Loucy (cell line): Measurements from ENCODE around the gene ADORA2A.

Source experiments
- H2AFZ ChIP-seq: fragments of 200-600 bp; sonication (generic); 2 replicates; pipeline ENCODE4 v1.6.0; 2016; ENCODE audit warnings: antibody characterized with exemption, mild to moderate bottlenecking, low read length, moderate library complexity
- H3F3A ChIP-seq: fragments of 200-600 bp; 2 replicates; pipeline ENCODE4 v1.6.0; 2016; ENCODE audit warnings: antibody characterized with exemption, low read depth, mild to moderate bottlenecking
- H3K27me3 ChIP-seq: fragments of 200-600 bp; sonication (generic); 2 replicates; pipeline ENCODE4 v1.6.1; 2014; ENCODE audit warnings: low read length, mild to moderate bottlenecking; ENCODE audit not compliant: insufficient read depth, poor library complexity, severe bottlenecking
- H3K36me3 ChIP-seq: fragments of 200-600 bp; sonication (generic); 2 replicates; pipeline ENCODE4 v1.6.1; 2016; ENCODE audit warnings: low read length; ENCODE audit not compliant: insufficient read depth
- H3K4me1 ChIP-seq: fragments of 200-600 bp; sonication (generic); 2 replicates; pipeline ENCODE4 v1.5.1; 2014; ENCODE audit warnings: low read length, mild to moderate bottlenecking; ENCODE audit not compliant: insufficient read depth, poor library complexity, severe bottlenecking
- H3K4me2 ChIP-seq: fragments of 200-600 bp; sonication (generic); 2 replicates; pipeline ENCODE4 v1.6.0; 2014; ENCODE audit warnings: antibody characterized with exemption, low read length, low read depth, mild to moderate bottlenecking; ENCODE audit not compliant: poor library complexity, severe bottlenecking
- H3K4me3 ChIP-seq: fragments of 200-600 bp; sonication (generic); 2 replicates; pipeline ENCODE4 v1.5.1; 2014; ENCODE audit warnings: low read length, mild to moderate bottlenecking, mixed read lengths; ENCODE audit not compliant: poor library complexity, severe bottlenecking
- H3K79me2 ChIP-seq: fragments of 200-600 bp; sonication (generic); 2 replicates; pipeline ENCODE4 v1.6.1; 2014; ENCODE audit warnings: low read length; ENCODE audit not compliant: insufficient read depth
- H3K9ac ChIP-seq: fragments of 200-600 bp; sonication (generic); 2 replicates; pipeline ENCODE4 v1.6.0; 2014; ENCODE audit warnings: mild to moderate bottlenecking, low read depth, low read length, moderate library complexity; ENCODE audit not compliant: poor library complexity, severe bottlenecking
- H3K9me2 ChIP-seq: fragments of 200-600 bp; sonication (generic); replicated peaks from 2 replicates; pipeline ENCODE4 v1.6.1; 2016; ENCODE audit warnings: low read depth, low read length, mixed read lengths
- H3K9me3 ChIP-seq: fragments of 200-600 bp; sonication (generic); 2 replicates; pipeline ENCODE4 v1.6.1; 2014; ENCODE audit warnings: mild to moderate bottlenecking, antibody characterized with exemption, low read length, low read depth; ENCODE audit not compliant: insufficient read depth
- H4K20me1 ChIP-seq: fragments of 200-600 bp; sonication (generic); 2 replicates; pipeline ENCODE4 v1.6.0; 2014; ENCODE audit warnings: antibody characterized with exemption, low read length, mild to moderate bottlenecking; ENCODE audit not compliant: insufficient read depth, poor library complexity, severe bottlenecking
- CTCF ChIP-seq: fragments of 200-600 bp; sonication (generic); conservative IDR thresholded peaks from 2 replicates; pipeline ENCODE4 v1.5.1; 2014; ENCODE audit warnings: mild to moderate bottlenecking, antibody characterized with exemption, low read length
- EZH2phosphoT487 ChIP-seq: fragments of 200-600 bp; IDR thresholded peaks from 2 replicates; pipeline ENCODE4 v1.6.1; 2018; ENCODE audit warnings: antibody characterized with exemption, mild to moderate bottlenecking, moderate library complexity, borderline replicate concordance

The ADORA2A gene

GRCh38 chr22:24440270-24440717 is 12.9 kb downstream of the ADORA2A start:
- TF ChIP-seq EZH2phosphoT487 (no peak), CTCF (no peak)
- Histone ChIP-seq H3K9me2 (no peaks in the 10 kb centered on the region), H3K36me3 (no peaks in the 10 kb centered on the region), H3F3A (peaks cover 11% of the 10 kb centered on the region; the same call in 1 of the 2 replicates), H3K27me3 (no peaks in the 10 kb centered on the region), H2AFZ (no peak overlapping the region), H4K20me1 (no peaks in the 10 kb centered on the region), H3K79me2 (peaks cover 12% of the 10 kb centered on the region; the same call in 1 of the 2 replicates), H3K9ac (peak overlapping the region; percentile 13), H3K9me3 (no peaks in the 10 kb centered on the region), H3K4me2 (no peak overlapping the region), H3K4me3 (no peak overlapping the region), H3K4me1 (peaks cover 88% of the 10 kb centered on the region)

GRCh38 chr22:24440718-24441405 is 13.5 kb downstream of the ADORA2A start:
- TF ChIP-seq EZH2phosphoT487 (no peak), CTCF (no peak; the same call in 1 of the 2 replicates)
- Histone ChIP-seq H3K79me2 (peaks cover 9% of the 10 kb centered on the region; the same call in 1 of the 2 replicates), H3K4me2 (no peak overlapping the region)

GRCh38 chr22:24441406-24442351 is 14.3 kb downstream of the ADORA2A start:
- Histone ChIP-seq H3K9me2 (no peaks in the 10 kb centered on the region), H3F3A (peaks cover 11% of the 10 kb centered on the region; the same call in 1 of the 2 replicates), H3K79me2 (0 out of 2 replicates have a peak, but pooled peaks cover under 1% of the 10 kb centered on the region), H2AFZ (no peak overlapping the region), H3K4me2 (peak overlapping the region; percentile 5), H3K9ac (peak overlapping the region; percentile 49), H3K9me3 (no peaks in the 10 kb centered on the region), H3K4me1 (peaks cover 84% of the 10 kb centered on the region), H3K36me3 (no peaks in the 10 kb centered on the region), H3K4me3 (no peak overlapping the region), H3K27me3 (no peaks in the 10 kb centered on the region), H4K20me1 (no peaks in the 10 kb centered on the region)
- TF ChIP-seq EZH2phosphoT487 (no peak), CTCF (no peak)

More at GRCh38 chr22:24440718-24441405, 13.5 kb downstream of the ADORA2A start:
- H3K36me3 ChIP-seq, result no peaks in the 10 kb centered on the region
- H4K20me1 ChIP-seq, result no peaks in the 10 kb centered on the region
- H3K9me2 ChIP-seq, result no peaks in the 10 kb centered on the region
- H3K4me3 ChIP-seq, result no peak overlapping the region
- H3K27me3 ChIP-seq, result no peaks in the 10 kb centered on the region
- no peak overlapping the region for H2AFZ ChIP-seq
- H3K9me3 ChIP-seq, result no peaks in the 10 kb centered on the region
- peak overlapping the region; percentile 13 for H3K9ac ChIP-seq
- H3F3A ChIP-seq, result peaks cover 11% of the 10 kb centered on the region; the same call in 1 of the 2 replicates
- H3K4me1 ChIP-seq, result peaks cover 88% of the 10 kb centered on the region
